ENCODE data around the gene UTS2R.

UTS2R gene

GRCh38 chr17:82384051-82384729 is 12.6 kb downstream of the UTS2R start:
- Histone ChIP-seq H3K27ac (ENCODE audit: low read depth, low read length) (no peak overlapping the region), H3K9me3 (ENCODE audit: control insufficient read depth in 1 of 2, low read length in 2 of 2) (no peaks in the 10 kb centered on the region), H3K27me3 (ENCODE audit: control insufficient read depth in 1 of 2, insufficient read depth in 2 of 2, low read length in 2 of 2) (peaks cover 16 to 24% of the 10 kb centered on the region in 2 donors)

GRCh38 chr17:82384730-82385481 is 13.3 kb downstream of the UTS2R start:
- peaks cover 11 to 26% of the 10 kb centered on the region in 2 donors for H3K4me1 ChIP-seq (ENCODE audit: control insufficient read depth in 1 of 2, insufficient read depth in 2 of 2, low read length in 2 of 2)
- H3K9ac ChIP-seq (ENCODE audit: low read depth in 1 of 2, low read length in 2 of 2) = no peak overlapping the region
- H3K4me3 ChIP-seq (ENCODE audit: low read depth in 1 of 2, low read length in 2 of 2) = no peak overlapping the region
- H3K9me3 ChIP-seq (ENCODE audit: control insufficient read depth in 1 of 2, low read length in 2 of 2) = no peaks in the 10 kb centered on the region
- peaks cover 16 to 24% of the 10 kb centered on the region in 2 donors for H3K27me3 ChIP-seq (ENCODE audit: control insufficient read depth in 1 of 2, insufficient read depth in 2 of 2, low read length in 2 of 2)
- no peak overlapping the region for H3K27ac ChIP-seq (ENCODE audit: low read depth, low read length)
- no peaks in the 10 kb centered on the region for H3K36me3 ChIP-seq (ENCODE audit: control insufficient read depth in 1 of 2, insufficient read depth in 2 of 2, low read length in 2 of 2)

More at GRCh38 chr17:82384051-82384729, 12.6 kb downstream of the UTS2R start:
- H3K4me3 ChIP-seq (ENCODE audit: low read depth in 1 of 2, low read length in 2 of 2) = no peak overlapping the region
- peaks cover 11 to 26% of the 10 kb centered on the region in 2 donors for H3K4me1 ChIP-seq (ENCODE audit: control insufficient read depth in 1 of 2, insufficient read depth in 2 of 2, low read length in 2 of 2)
- H3K36me3 ChIP-seq (ENCODE audit: control insufficient read depth in 1 of 2, insufficient read depth in 2 of 2, low read length in 2 of 2) = no peaks in the 10 kb centered on the region
- H3K9ac ChIP-seq (ENCODE audit: low read depth in 1 of 2, low read length in 2 of 2) = no peak overlapping the region

GRCh38 chr17:82385559-82386254 is 14.1 kb downstream of the UTS2R start:
- Histone ChIP-seq H3K9ac (ENCODE audit: low read depth in 1 of 2, low read length in 2 of 2) (no peak overlapping the region), H3K4me3 (ENCODE audit: low read depth in 1 of 2, low read length in 2 of 2) (no peak overlapping the region), H3K9me3 (ENCODE audit: control insufficient read depth in 1 of 2, low read length in 2 of 2) (no peaks in the 10 kb centered on the region), H3K36me3 (ENCODE audit: control insufficient read depth in 1 of 2, insufficient read depth in 2 of 2, low read length in 2 of 2) (no peaks in the 10 kb centered on the region), H3K27me3 (ENCODE audit: control insufficient read depth in 1 of 2, insufficient read depth in 2 of 2, low read length in 2 of 2) (peaks cover 16 to 24% of the 10 kb centered on the region in 2 donors), H3K4me1 (ENCODE audit: control insufficient read depth in 1 of 2, insufficient read depth in 2 of 2, low read length in 2 of 2) (peaks cover 11 to 25% of the 10 kb centered on the region in 2 donors), H3K27ac (ENCODE audit: low read depth, low read length) (no peak overlapping the region)

GRCh38 chr17:82386255-82386831 is 14.8 kb downstream of the UTS2R start:
- no peak overlapping the region for H3K9ac ChIP-seq (ENCODE audit: low read depth in 1 of 2, low read length in 2 of 2)
- H3K4me3 ChIP-seq (ENCODE audit: low read depth in 1 of 2, low read length in 2 of 2) = no peak overlapping the region
- no peaks in the 10 kb centered on the region for H3K36me3 ChIP-seq (ENCODE audit: control insufficient read depth in 1 of 2, insufficient read depth in 2 of 2, low read length in 2 of 2)
- H3K9me3 ChIP-seq (ENCODE audit: control insufficient read depth in 1 of 2, low read length in 2 of 2) = no peaks in the 10 kb centered on the region
- H3K27me3 ChIP-seq (ENCODE audit: control insufficient read depth in 1 of 2, insufficient read depth in 2 of 2, low read length in 2 of 2) = peaks cover 16 to 24% of the 10 kb centered on the region in 2 donors
- H3K4me1 ChIP-seq (ENCODE audit: control insufficient read depth in 1 of 2, insufficient read depth in 2 of 2, low read length in 2 of 2) = peaks cover 11 to 18% of the 10 kb centered on the region in 2 donors
- H3K27ac ChIP-seq (ENCODE audit: low read depth, low read length) = no peak overlapping the region

GRCh38 chr17:82386881-82387704 is 15.5 kb downstream of the UTS2R start:
- no peaks in the 10 kb centered on the region for H3K36me3 ChIP-seq (ENCODE audit: control insufficient read depth in 1 of 2, insufficient read depth in 2 of 2, low read length in 2 of 2)
- H3K9me3 ChIP-seq (ENCODE audit: control insufficient read depth in 1 of 2, low read length in 2 of 2) = no peaks in the 10 kb centered on the region
- H3K4me1 ChIP-seq (ENCODE audit: control insufficient read depth in 1 of 2, insufficient read depth in 2 of 2, low read length in 2 of 2) = peaks cover 11 to 15% of the 10 kb centered on the region in 2 donors
- no peak overlapping the region for H3K4me3 ChIP-seq (ENCODE audit: low read depth in 1 of 2, low read length in 2 of 2)
- H3K27ac ChIP-seq (ENCODE audit: low read depth, low read length) = no peak overlapping the region
- H3K9ac ChIP-seq (ENCODE audit: low read depth in 1 of 2, low read length in 2 of 2) = no peak overlapping the region
- peaks cover 16 to 22% of the 10 kb centered on the region in 2 donors for H3K27me3 ChIP-seq (ENCODE audit: control insufficient read depth in 1 of 2, insufficient read depth in 2 of 2, low read length in 2 of 2)

- Histone ChIP-seq H3K27me3 (ENCODE audit: control insufficient read depth in 1 of 2, insufficient read depth in 2 of 2, low read length in 2 of 2) (peaks cover 16 to 22% of the 10 kb centered on the region in 2 donors), H3K9me3 (ENCODE audit: control insufficient read depth in 1 of 2, low read length in 2 of 2) (no peaks in the 10 kb centered on the region), H3K36me3 (ENCODE audit: control insufficient read depth in 1 of 2, insufficient read depth in 2 of 2, low read length in 2 of 2) (peaks cover 0 to 5% of the 10 kb centered on the region in 2 donors), H3K27ac (ENCODE audit: low read depth, low read length) (no peak overlapping the region), H3K9ac (ENCODE audit: low read depth in 1 of 2, low read length in 2 of 2) (no peak overlapping the region), H3K4me1 (ENCODE audit: control insufficient read depth in 1 of 2, insufficient read depth in 2 of 2, low read length in 2 of 2) (peaks cover 11 to 15% of the 10 kb centered on the region in 2 donors), H3K4me3 (ENCODE audit: low read depth in 1 of 2, low read length in 2 of 2) (no peak overlapping the region)
Observed at GRCh38 chr17:82387705-82388106, 16.1 kb downstream of the UTS2R start.

- H3K4me3 ChIP-seq (ENCODE audit: low read depth in 1 of 2, low read length in 2 of 2) = no peak overlapping the region
- peaks cover 11 to 15% of the 10 kb centered on the region in 2 donors for H3K4me1 ChIP-seq (ENCODE audit: control insufficient read depth in 1 of 2, insufficient read depth in 2 of 2, low read length in 2 of 2)
- no peak overlapping the region for H3K9ac ChIP-seq (ENCODE audit: low read depth in 1 of 2, low read length in 2 of 2)
- H3K36me3 ChIP-seq (ENCODE audit: control insufficient read depth in 1 of 2, insufficient read depth in 2 of 2, low read length in 2 of 2) = peaks cover 0 to 6% of the 10 kb centered on the region in 2 donors
- H3K27ac ChIP-seq (ENCODE audit: low read depth, low read length) = no peak overlapping the region
- no peaks in the 10 kb centered on the region for H3K9me3 ChIP-seq (ENCODE audit: control insufficient read depth in 1 of 2, low read length in 2 of 2)
- peaks cover 16 to 22% of the 10 kb centered on the region in 2 donors for H3K27me3 ChIP-seq (ENCODE audit: control insufficient read depth in 1 of 2, insufficient read depth in 2 of 2, low read length in 2 of 2)
Observed at GRCh38 chr17:82388223-82388921, 16.8 kb downstream of the UTS2R start.

- Histone ChIP-seq H3K27ac (ENCODE audit: low read depth, low read length) (no peak overlapping the region), H3K36me3 (ENCODE audit: control insufficient read depth in 1 of 2, insufficient read depth in 2 of 2, low read length in 2 of 2) (peaks cover 0 to 10% of the 10 kb centered on the region in 2 donors), H3K4me3 (ENCODE audit: low read depth in 1 of 2, low read length in 2 of 2) (no peak overlapping the region), H3K4me1 (ENCODE audit: control insufficient read depth in 1 of 2, insufficient read depth in 2 of 2, low read length in 2 of 2) (peaks cover 11 to 15% of the 10 kb centered on the region in 2 donors), H3K9me3 (ENCODE audit: control insufficient read depth in 1 of 2, low read length in 2 of 2) (no peaks in the 10 kb centered on the region), H3K27me3 (ENCODE audit: control insufficient read depth in 1 of 2, insufficient read depth in 2 of 2, low read length in 2 of 2) (peaks cover 16 to 22% of the 10 kb centered on the region in 2 donors), H3K9ac (ENCODE audit: low read depth in 1 of 2, low read length in 2 of 2) (no peak overlapping the region)
Observed at GRCh38 chr17:82388922-82389283, 17.3 kb downstream of the UTS2R start.

GRCh38 chr17:82389379-82389778 is 17.8 kb downstream of the UTS2R start:
- Histone ChIP-seq H3K9me3 (ENCODE audit: control insufficient read depth in 1 of 2, low read length in 2 of 2) (no peaks in the 10 kb centered on the region), H3K36me3 (ENCODE audit: control insufficient read depth in 1 of 2, insufficient read depth in 2 of 2, low read length in 2 of 2) (peaks cover 0 to 12% of the 10 kb centered on the region in 2 donors), H3K9ac (ENCODE audit: low read depth in 1 of 2, low read length in 2 of 2) (no peak overlapping the region), H3K4me3 (ENCODE audit: low read depth in 1 of 2, low read length in 2 of 2) (no peak overlapping the region), H3K4me1 (ENCODE audit: control insufficient read depth in 1 of 2, insufficient read depth in 2 of 2, low read length in 2 of 2) (peaks cover 6 to 15% of the 10 kb centered on the region in 2 donors), H3K27me3 (ENCODE audit: control insufficient read depth in 1 of 2, insufficient read depth in 2 of 2, low read length in 2 of 2) (peaks cover 16 to 22% of the 10 kb centered on the region in 2 donors), H3K27ac (ENCODE audit: low read depth, low read length) (no peak overlapping the region)
